HepG2 (cell line): ENCODE results near the gene LRRC45. TPM values are rescaled to one million over a fixed set of nuclear protein-coding genes. Genes with fewer than 3 reads are reported as not detected.
A peak's percentile ranks its signal among the peaks of the same experiment; 100 is the strongest.

Experiments used
- CSRNP2 ChIP-seq: sonication (generic); formaldehyde crosslinking; conservative IDR thresholded peaks from 2 replicates; pipeline ENCODE4 v1.8.0; 2022; ENCODE audit warnings: low read depth, missing genetic modification reagents
- EEA1 ChIP-seq: sonication (generic); formaldehyde crosslinking; IDR thresholded peaks from 2 replicates; pipeline ENCODE4 v1.5.1; 2020; ENCODE audit warnings: mild to moderate bottlenecking, missing genetic modification reagents, borderline replicate concordance
- HOXA9 ChIP-seq: sonication (generic); formaldehyde crosslinking; IDR thresholded peaks from 2 replicates; pipeline ENCODE4 v1.8.1; 2022; ENCODE audit warnings: missing genetic modification reagents, mild to moderate bottlenecking, moderate library complexity, borderline replicate concordance
- MAFF ChIP-seq: IDR thresholded peaks from 2 replicates; pipeline ENCODE4 v1.6.1; 2011; ENCODE audit warnings: low read depth, low read length, improper control_type of control experiment
- POGK ChIP-seq: sonication (generic); formaldehyde crosslinking; conservative IDR thresholded peaks from 2 replicates; pipeline ENCODE4 v1.8.0; 2022; ENCODE audit warnings: mild to moderate bottlenecking, moderate library complexity, missing genetic modification reagents
- SMARCE1 ChIP-seq: fragments of 450-650 bp; IDR thresholded peaks from 2 replicates; pipeline ENCODE4 v1.6.1; 2017; ENCODE audit warnings: borderline replicate concordance
- SRF ChIP-seq: IDR thresholded peaks from 2 replicates; pipeline ENCODE4 v1.6.1; 2011; ENCODE audit warnings: mild to moderate bottlenecking, low read depth, low read length, moderate library complexity
- ZBTB2 ChIP-seq: sonication (generic); formaldehyde crosslinking; IDR thresholded peaks from 2 replicates; pipeline ENCODE4 v1.8.0; 2022; ENCODE audit warnings: low read depth, missing genetic modification reagents
- ZBTB38 ChIP-seq: sonication (generic); formaldehyde crosslinking; IDR thresholded peaks from 2 replicates; pipeline ENCODE4 v1.5.1; 2020; ENCODE audit warnings: mild to moderate bottlenecking, missing genetic modification reagents
- ZNF235 ChIP-seq: sonication (generic); formaldehyde crosslinking; IDR thresholded peaks from 2 replicates; pipeline ENCODE4 v1.8.1; 2023; ENCODE audit warnings: mild to moderate bottlenecking, missing genetic modification reagents, borderline replicate concordance
- ZNF770 ChIP-seq: sonication (generic); formaldehyde crosslinking; IDR thresholded peaks from 2 replicates; pipeline ENCODE4 v1.5.0; 2020; ENCODE audit warnings: mild to moderate bottlenecking, missing genetic modification reagents
- ZNF839 ChIP-seq: sonication (generic); formaldehyde crosslinking; IDR thresholded peaks from 2 replicates; pipeline ENCODE4 v1.4.0; 2020; ENCODE audit warnings: missing genetic modification reagents, mild to moderate bottlenecking, borderline replicate concordance
- polyA plus RNA-seq, 8 experiments: library from polyadenylated mRNA; depleted of rRNA in 3 of 8; stranded (reverse) in 7 of 8; unstranded in 1 of 8; fragments of >200 nt; fragmentation: Illumina TruSeq in 4 of 8; extraction: Trizol in 4 of 8; gene quantifications; 2 replicates each; pipeline versions ENCODE4 v1.2.1 to v1.2.3, GENCODE V29; 2011 to 2016; ENCODE audit warnings: low read depth in 4 of 8, missing spikeins in 1 of 8, mixed read lengths in 1 of 8; ENCODE audit not compliant: insufficient read depth in 1 of 8
- total RNA-seq, 5 experiments: library from RNA; depleted of rRNA; stranded (reverse); fragments of >200 nt; fragmentation: Illumina TruSeq; extraction: Trizol; gene quantifications; 2 replicates each; pipeline ENCODE4 v1.2.3, GENCODE V29; 2016; ENCODE audit warnings: low read depth in 1 of 5
- TF ChIP-seq, protein P1 (sequence below): sonication (generic); formaldehyde crosslinking; IDR thresholded peaks from 2 replicates; pipeline ENCODE4 v1.8.0; 2022; ENCODE audit warnings: mild to moderate bottlenecking, missing genetic modification reagents
- TF ChIP-seq, protein P2 (sequence below): sonication (generic); formaldehyde crosslinking; IDR thresholded peaks from 2 replicates; pipeline ENCODE4 v1.5.0; 2020; ENCODE audit warnings: mild to moderate bottlenecking, low read depth, missing genetic modification reagents, borderline replicate concordance
- TF ChIP-seq, protein P3 (sequence below): sonication (generic); formaldehyde crosslinking; IDR thresholded peaks from 2 replicates; pipeline ENCODE4 v1.4.0; 2020; ENCODE audit warnings: missing genetic modification reagents, mild to moderate bottlenecking, borderline replicate concordance

LRRC45 gene
- total and polyA plus RNA-seq, 2 of the 13 experiments (the other 11 are each of a cell fraction or from before 2014, with no cell fraction given): 11.6 to 48.1 TPM

GRCh38 chr17:81996232-81996756, 26.8 kb upstream of the LRRC45 start (continued):
- TF ChIP-seq ZNF770 (no peak), EEA1 (CRISPR knock-in tag) (no peak), HOXA9 (CRISPR knock-in tag) (0 out of 2 replicates have a peak, but pooled peaks have one; percentile 1), ZBTB38 (CRISPR knock-in tag) (no peak; the same call in 1 of the 2 replicates), POGK (0 out of 2 replicates have a peak, but pooled peaks have one; percentile 0), ZNF839 (0 out of 2 replicates have a peak, but pooled peaks have one; percentile 6), MAFF (no peak), ZBTB2 (CRISPR knock-in tag) (no peak), ZNF235 (CRISPR knock-in tag) (peak; percentile 55; the same call in 1 of the 2 replicates), SMARCE1 (no peak), CSRNP2 (CRISPR knock-in tag) (no peak), SRF (0 out of 2 replicates have a peak, but pooled peaks have one; percentile 1)
- TF ChIP-seq, protein P1, sequence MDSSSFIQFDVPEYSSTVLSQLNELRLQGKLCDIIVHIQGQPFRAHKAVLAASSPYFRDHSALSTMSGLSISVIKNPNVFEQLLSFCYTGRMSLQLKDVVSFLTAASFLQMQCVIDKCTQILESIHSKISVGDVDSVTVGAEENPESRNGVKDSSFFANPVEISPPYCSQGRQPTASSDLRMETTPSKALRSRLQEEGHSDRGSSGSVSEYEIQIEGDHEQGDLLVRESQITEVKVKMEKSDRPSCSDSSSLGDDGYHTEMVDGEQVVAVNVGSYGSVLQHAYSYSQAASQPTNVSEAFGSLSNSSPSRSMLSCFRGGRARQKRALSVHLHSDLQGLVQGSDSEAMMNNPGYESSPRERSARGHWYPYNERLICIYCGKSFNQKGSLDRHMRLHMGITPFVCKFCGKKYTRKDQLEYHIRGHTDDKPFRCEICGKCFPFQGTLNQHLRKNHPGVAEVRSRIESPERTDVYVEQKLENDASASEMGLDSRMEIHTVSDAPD (CRISPR knock-in tag): no peak
- TF ChIP-seq, protein P2, sequence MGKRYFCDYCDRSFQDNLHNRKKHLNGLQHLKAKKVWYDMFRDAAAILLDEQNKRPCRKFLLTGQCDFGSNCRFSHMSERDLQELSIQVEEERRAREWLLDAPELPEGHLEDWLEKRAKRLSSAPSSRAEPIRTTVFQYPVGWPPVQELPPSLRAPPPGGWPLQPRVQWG (CRISPR knock-in tag): no peak
- TF ChIP-seq, protein P3, sequence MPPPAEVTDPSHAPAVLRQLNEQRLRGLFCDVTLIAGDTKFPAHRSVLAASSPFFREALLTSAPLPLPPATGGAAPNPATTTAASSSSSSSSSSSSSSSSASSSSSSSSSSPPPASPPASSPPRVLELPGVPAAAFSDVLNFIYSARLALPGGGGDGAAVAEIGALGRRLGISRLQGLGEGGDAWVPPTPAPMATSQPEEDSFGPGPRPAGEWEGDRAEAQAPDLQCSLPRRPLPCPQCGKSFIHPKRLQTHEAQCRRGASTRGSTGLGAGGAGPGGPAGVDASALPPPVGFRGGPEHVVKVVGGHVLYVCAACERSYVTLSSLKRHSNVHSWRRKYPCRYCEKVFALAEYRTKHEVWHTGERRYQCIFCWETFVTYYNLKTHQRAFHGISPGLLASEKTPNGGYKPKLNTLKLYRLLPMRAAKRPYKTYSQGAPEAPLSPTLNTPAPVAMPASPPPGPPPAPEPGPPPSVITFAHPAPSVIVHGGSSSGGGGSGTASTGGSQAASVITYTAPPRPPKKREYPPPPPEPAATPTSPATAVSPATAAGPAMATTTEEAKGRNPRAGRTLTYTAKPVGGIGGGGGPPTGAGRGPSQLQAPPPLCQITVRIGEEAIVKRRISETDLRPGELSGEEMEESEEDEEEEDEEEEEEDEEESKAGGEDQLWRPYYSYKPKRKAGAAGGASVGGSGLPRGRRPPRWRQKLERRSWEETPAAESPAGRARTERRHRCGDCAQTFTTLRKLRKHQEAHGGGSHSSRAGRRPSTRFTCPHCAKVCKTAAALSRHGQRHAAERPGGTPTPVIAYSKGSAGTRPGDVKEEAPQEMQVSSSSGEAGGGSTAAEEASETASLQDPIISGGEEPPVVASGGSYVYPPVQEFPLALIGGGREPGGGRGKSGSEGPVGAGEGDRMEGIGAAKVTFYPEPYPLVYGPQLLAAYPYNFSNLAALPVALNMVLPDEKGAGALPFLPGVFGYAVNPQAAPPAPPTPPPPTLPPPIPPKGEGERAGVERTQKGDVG (CRISPR knock-in tag): 0 out of 2 replicates have a peak, but pooled peaks have one; percentile 13
